GM19351 (cell line): Measurements from ENCODE around the gene KDM2B.
A peak's percentile ranks its signal among the peaks of the same experiment; 100 is the strongest.

Source experiments
- ATAC-seq: cut with Tn5 transposase; IDR thresholded peaks from one replicate; pipeline ENCODE4 v1.9.1; 2021; ENCODE audit warnings: mild to moderate bottlenecking, moderate library complexity; ENCODE audit not compliant: unreplicated experiment

KDM2B gene

GRCh38 chr12:121532503-121533393 is 48.1 kb downstream of the KDM2B start:
- ATAC-seq: no peak

- no peak for ATAC-seq
These were observed 49.5 kb downstream of the KDM2B start for GRCh38 chr12:121531356-121531750.

- no peak for ATAC-seq
These were observed 50.0 kb downstream of the KDM2B start for GRCh38 chr12:121530600-121531355.

- no peak for ATAC-seq
These were observed 51.6 kb downstream of the KDM2B start for GRCh38 chr12:121529184-121529583.

GRCh38 chr12:121525411-121525810 is 55.4 kb downstream of the KDM2B start:
- no peak for ATAC-seq

- no peak for ATAC-seq
These were observed 56.5 kb downstream of the KDM2B start for GRCh38 chr12:121524196-121524916.

- peak; percentile 52 for ATAC-seq
These were observed 57.1 kb downstream of the KDM2B start for GRCh38 chr12:121523741-121524140.

GRCh38 chr12:121522971-121523370 is 57.9 kb downstream of the KDM2B start:
- peak; percentile 63 for ATAC-seq

GRCh38 chr12:121520586-121521086 is 60.2 kb downstream of the KDM2B start:
- ATAC-seq: no peak

- ATAC-seq: no peak
These were observed 60.7 kb downstream of the KDM2B start for GRCh38 chr12:121520119-121520518.

- no peak for ATAC-seq
These were observed 61.6 kb downstream of the KDM2B start for GRCh38 chr12:121519227-121519626.

- ATAC-seq: no peak
These were observed 62.2 kb downstream of the KDM2B start for GRCh38 chr12:121518656-121519055.

- ATAC-seq: no peak
These were observed 64.3 kb downstream of the KDM2B start for GRCh38 chr12:121516437-121517011.

- ATAC-seq: no peak
These were observed 65.2 kb downstream of the KDM2B start for GRCh38 chr12:121515615-121516014.

GRCh38 chr12:121514184-121514742 is 66.6 kb downstream of the KDM2B start:
- ATAC-seq: peak; percentile 50

- ATAC-seq: peak; percentile 92
These were observed 67.2 kb downstream of the KDM2B start for GRCh38 chr12:121513464-121514183.

- no peak for ATAC-seq
These were observed 68.3 kb downstream of the KDM2B start for GRCh38 chr12:121512561-121512960.

- ATAC-seq: no peak
These were observed 68.9 kb downstream of the KDM2B start for GRCh38 chr12:121511916-121512315.

- ATAC-seq: no peak
These were observed 71.5 kb downstream of the KDM2B start for GRCh38 chr12:121509339-121509738.

- no peak for ATAC-seq
These were observed 72.3 kb downstream of the KDM2B start for GRCh38 chr12:121508533-121508932.
